Activated B cell treated with CpG ODN at 0.5 μM for 24 hours (primary cell): Measurements from ENCODE around the gene TSEN2. TPM values are rescaled to one million over a fixed set of nuclear protein-coding genes. Genes with fewer than 3 reads are reported as not detected.

Source experiments
- ATAC-seq: fragments of 200-7000 bp; cut with Tn5 transposase; one replicate; pipeline ENCODE4 v1.10.0; 2021; ENCODE audit warnings: low read depth, mild to moderate bottlenecking, moderate library complexity
- CTCF ChIA-PET: fragments of 350-600 bp; sonication (Branson Sonifier 250); formaldehyde crosslinking; loops from one replicate; lab custom pipeline; 2021; ENCODE audit warnings: antibody characterized with exemption; lab: Charles Lee
- POLR2A ChIA-PET: fragments of 350-600 bp; sonication (Branson Sonifier 250); formaldehyde crosslinking; loops from one replicate; lab custom pipeline; 2021; ENCODE audit warnings: antibody characterized with exemption; lab: Charles Lee
- DNase-seq: peaks from one replicate; pipeline ENCODE4 v3.0.0; 2022
- H3K27ac Mint-ChIP-seq: one replicate; pipeline ENCODE4 v1.8.0; 2020; ENCODE audit warnings: mixed read lengths
- H3K27me3 Mint-ChIP-seq: one replicate; pipeline ENCODE4 v1.8.0; 2021; ENCODE audit warnings: mixed read lengths
- H3K36me3 Mint-ChIP-seq: one replicate; pipeline ENCODE4 v1.8.0; 2021; ENCODE audit warnings: low read depth, mixed read lengths
- H3K4me1 Mint-ChIP-seq: one replicate; pipeline ENCODE4 v1.8.0; 2021; ENCODE audit warnings: mixed read lengths
- H3K4me3 Mint-ChIP-seq: one replicate; pipeline ENCODE4 v1.8.0; 2020; ENCODE audit warnings: mild to moderate bottlenecking, mixed read lengths
- H3K9me3 Mint-ChIP-seq: one replicate; pipeline ENCODE4 v1.8.0; 2020; ENCODE audit warnings: mixed read lengths
- CTCF ChIP-seq: fragments of 200-600 bp; IDR thresholded peaks from one replicate; pipeline ENCODE4 v1.8.0; 2022; ENCODE audit warnings: antibody characterized with exemption, mild to moderate bottlenecking
- intact Hi-C: fragments of 100-400 bp; cut with micrococcal nuclease; formaldehyde crosslinking; loops from one replicate; pipeline ENCODE4 v1.15.1; 2024
- total RNA-seq: library from RNA; stranded (reverse); gene quantifications from 2 replicates; pipeline ENCODE4 v1.2.3, GENCODE V29; 2022

Gene TSEN2
- total RNA-seq, 1 donor from 2014 or later, result 17.4 TPM

- Mint-ChIP-seq H3K27me3 (no peaks in the 10 kb centered on the region), H3K4me1 (peaks cover 4% of the 10 kb centered on the region), H3K27ac (no peak overlapping the region), H3K9me3 (no peaks in the 10 kb centered on the region), H3K36me3 (peaks cover 42% of the 10 kb centered on the region), H3K4me3 (no peak overlapping the region)
- ChIA-PET POLR2A (no interaction called here), CTCF (no interaction called here)
- no peak for TF ChIP-seq CTCF
- no peak for ATAC-seq
- no peak for DNase-seq
- intact Hi-C loops, result no loop called here
These were observed 6.3 kb downstream of the TSEN2 start for GRCh38 chr3:12490547-12490946.

- intact Hi-C loops, result no loop called here
- H3K36me3 Mint-ChIP-seq, result peaks cover 75% of the 10 kb centered on the region
- no peaks in the 10 kb centered on the region for H3K4me1 Mint-ChIP-seq
- H3K9me3 Mint-ChIP-seq, result no peaks in the 10 kb centered on the region
- CTCF ChIA-PET, result no interaction called here
- H3K4me3 Mint-ChIP-seq, result no peak overlapping the region
- ATAC-seq (no peak), DNase-seq (no peak)
- no peak for TF ChIP-seq CTCF
- H3K27me3 Mint-ChIP-seq, result no peaks in the 10 kb centered on the region
- H3K27ac Mint-ChIP-seq, result no peak overlapping the region
- POLR2A ChIA-PET, result no interaction called here
These were observed 11.6 kb downstream of the TSEN2 start for GRCh38 chr3:12495749-12496452.

- H3K27me3 Mint-ChIP-seq, result no peaks in the 10 kb centered on the region
- H3K4me1 Mint-ChIP-seq, result no peaks in the 10 kb centered on the region
- H3K36me3 Mint-ChIP-seq, result peaks cover 75% of the 10 kb centered on the region
- intact Hi-C loops, result no loop called here
- ATAC-seq (no peak), DNase-seq (no peak)
- POLR2A ChIA-PET, result no interaction called here
- no peak for TF ChIP-seq CTCF
- H3K27ac Mint-ChIP-seq, result no peak overlapping the region
- CTCF ChIA-PET, result no interaction called here
- H3K9me3 Mint-ChIP-seq, result no peaks in the 10 kb centered on the region
- no peak overlapping the region for H3K4me3 Mint-ChIP-seq
These were observed 12.1 kb downstream of the TSEN2 start for GRCh38 chr3:12496453-12496761.

GRCh38 chr3:12499474-12499873, 15.2 kb downstream of the TSEN2 start:
- ChIA-PET POLR2A (no interaction called here), CTCF (no interaction called here)
- TF ChIP-seq CTCF, result no peak
- peaks cover 82% of the 10 kb centered on the region for H3K36me3 Mint-ChIP-seq
- intact Hi-C loops, result no loop called here
- H3K9me3 Mint-ChIP-seq, result no peaks in the 10 kb centered on the region
- ATAC-seq (no peak), DNase-seq (no peak)
- H3K4me1 Mint-ChIP-seq, result no peaks in the 10 kb centered on the region
- no peak overlapping the region for H3K27ac Mint-ChIP-seq
- H3K4me3 Mint-ChIP-seq, result no peak overlapping the region
- no peaks in the 10 kb centered on the region for H3K27me3 Mint-ChIP-seq

GRCh38 chr3:12501360-12502020, 17.2 kb downstream of the TSEN2 start:
- Mint-ChIP-seq H3K9me3 (no peaks in the 10 kb centered on the region), H3K4me3 (no peak overlapping the region), H3K36me3 (peaks cover 86% of the 10 kb centered on the region), H3K27ac (no peak overlapping the region), H3K27me3 (no peaks in the 10 kb centered on the region), H3K4me1 (no peaks in the 10 kb centered on the region)
- DNase-seq (no peak), ATAC-seq (no peak)
- no peak for TF ChIP-seq CTCF
- CTCF ChIA-PET, result no interaction called here
- intact Hi-C loops, result no loop called here
- POLR2A ChIA-PET, result no interaction called here
